Stimulated activated CD8-positive, alpha-beta memory T cell treated with anti-CD3 and anti-CD28 coated beads, Interleukin-4, amount 100 ng/mL, for 4 hours (primary cell): Measurements from ENCODE around the gene HYCC1.

Experiments used
- DNase-seq, 2 donors: peaks; one replicate each; pipeline ENCODE4 v3.0.0-alpha.2; 2020; ENCODE audit warnings: low read depth in 2 of 2, low spot score in 1 of 2

Gene HYCC1

DNA sequence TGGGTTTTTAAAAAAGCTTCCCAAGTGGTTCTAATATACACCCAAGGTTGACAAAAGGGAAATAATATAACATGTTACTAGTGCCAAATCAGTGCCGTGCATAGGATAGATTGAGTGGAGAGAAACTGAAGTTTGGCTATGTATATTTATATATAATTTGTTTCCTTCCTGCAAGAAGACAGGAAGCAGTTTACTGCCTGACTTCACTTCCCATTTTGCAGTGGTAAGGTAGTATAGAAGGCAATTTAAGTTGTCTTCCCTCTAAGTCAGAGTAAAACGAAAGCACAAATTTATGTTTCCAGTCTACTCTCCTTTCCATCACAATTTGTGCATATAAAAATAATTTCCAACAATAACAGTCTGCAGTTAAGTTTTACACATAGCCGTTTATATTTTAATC lies 3.4 kb upstream of the HYCC1 start:
- DNase-seq = no peak

DNA sequence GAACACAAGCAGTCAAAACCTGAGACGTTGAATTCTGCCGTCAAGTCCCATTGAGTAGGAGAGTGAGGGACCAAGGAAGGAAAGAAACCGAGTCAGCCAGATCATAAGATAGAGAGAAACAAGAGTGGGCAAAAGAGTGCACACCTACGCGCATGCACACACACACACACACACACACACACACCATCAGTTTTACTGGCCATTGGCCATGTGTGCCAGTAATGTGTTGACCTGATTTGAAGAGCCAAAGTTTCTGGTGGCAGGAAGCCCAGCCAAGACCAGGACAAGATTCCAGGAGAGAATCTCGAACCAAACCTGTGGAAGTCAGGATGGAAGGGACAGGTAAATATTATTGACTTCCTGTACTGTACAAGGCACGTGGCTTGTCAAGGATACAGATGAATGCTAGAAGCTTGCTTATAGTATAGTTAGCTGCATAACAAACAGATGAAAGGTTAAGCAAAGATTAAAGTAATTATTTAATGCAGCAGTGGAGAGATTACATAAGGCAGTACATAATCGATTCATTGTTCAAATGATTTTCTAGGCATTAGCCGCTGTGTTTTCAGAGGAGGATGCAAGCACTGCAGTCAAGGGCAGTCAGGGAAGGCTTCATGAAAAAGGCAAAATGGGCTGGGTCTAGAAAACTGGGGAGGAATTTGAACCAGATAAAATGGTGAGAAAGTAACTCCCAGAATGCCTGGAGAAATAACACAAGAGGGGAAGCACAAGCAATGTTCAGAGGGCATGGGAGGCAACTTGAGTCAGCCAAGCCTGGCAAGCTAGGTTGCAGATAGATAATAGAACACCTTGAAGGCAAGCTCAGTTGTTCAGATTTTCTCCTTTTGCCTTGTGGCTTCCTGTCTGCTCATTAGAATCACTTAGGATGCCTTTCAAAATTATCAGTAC lies 2.7 kb upstream of the HYCC1 start:
- no peak for DNase-seq

DNA sequence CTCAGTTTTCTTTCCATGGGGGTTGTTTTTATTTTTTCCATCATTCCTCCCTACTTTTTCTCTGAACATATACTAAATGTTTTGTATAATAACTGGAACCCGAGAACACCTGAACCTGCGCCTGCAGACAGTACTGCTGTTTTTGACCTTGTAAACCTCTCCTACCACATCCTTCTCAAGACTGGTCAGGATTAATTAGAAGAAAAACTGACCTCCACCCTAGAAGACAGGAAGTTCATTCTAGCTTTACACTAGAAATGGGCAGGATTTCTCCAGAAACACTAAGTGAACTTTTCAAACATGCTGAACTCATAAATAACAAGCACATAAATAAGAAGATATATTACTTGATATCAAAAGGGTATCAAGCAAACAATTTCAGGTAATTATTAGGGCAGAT lies 751 bp upstream of the HYCC1 start:
- no peak for DNase-seq

DNA sequence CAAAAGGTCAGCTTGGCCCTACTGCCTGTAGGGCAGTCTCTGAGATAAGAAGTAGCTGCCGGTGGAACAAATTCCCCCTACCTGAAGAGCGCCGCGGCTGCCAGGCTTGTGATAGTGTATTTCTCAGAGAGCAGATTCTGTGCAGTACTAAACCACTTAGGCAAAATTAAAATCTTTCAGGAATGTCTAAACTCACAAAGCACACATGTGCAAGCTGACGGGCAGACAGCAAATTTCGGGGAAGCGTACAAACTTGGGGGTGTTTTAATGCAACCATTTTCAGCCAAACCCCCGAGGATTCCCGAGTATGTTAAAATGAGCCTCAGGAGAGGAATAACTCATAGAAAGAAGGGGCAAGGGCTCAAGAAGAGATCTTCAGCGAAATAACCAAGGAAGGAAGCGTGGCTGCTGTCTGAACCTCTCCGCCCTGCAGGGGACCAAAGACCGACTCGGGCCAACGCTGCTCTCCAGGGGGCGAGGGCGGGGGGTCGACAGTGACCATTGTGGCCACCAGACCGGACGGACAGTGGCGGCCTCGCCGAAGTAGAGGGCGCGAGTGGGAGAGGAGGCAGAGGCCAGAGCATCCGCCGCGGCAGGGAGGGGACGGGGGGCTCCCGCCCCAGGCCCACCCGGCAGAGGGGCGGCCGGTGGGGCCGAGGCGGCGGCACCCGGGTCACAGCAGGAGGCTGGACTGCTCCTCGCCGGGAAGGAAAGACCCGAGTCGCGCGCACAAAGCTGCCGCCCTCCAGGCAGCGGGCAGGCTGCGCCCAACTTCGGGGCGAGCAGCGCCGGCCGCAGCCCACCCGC lies 819 bp downstream of the HYCC1 start:
- no peak for DNase-seq

DNA sequence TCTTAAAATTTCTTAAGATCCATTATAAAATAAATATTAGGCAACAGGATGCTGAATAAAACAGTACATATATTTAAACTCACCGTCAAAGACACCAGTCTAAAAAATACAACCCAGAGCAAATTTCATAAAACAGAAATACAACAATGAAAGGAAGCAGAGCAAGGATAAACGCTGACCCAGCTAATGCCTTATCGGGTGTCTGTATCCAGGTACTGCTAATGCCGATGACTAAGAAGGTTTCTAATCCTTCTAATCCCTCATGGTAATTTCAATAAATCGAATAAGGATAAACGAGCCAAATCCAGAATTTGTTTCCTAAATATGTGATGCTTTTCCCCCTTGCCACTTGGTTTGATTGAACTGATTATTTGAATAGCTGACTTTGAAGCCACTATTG lies 1.7 kb downstream of the HYCC1 start:
- DNase-seq = no peak

DNA sequence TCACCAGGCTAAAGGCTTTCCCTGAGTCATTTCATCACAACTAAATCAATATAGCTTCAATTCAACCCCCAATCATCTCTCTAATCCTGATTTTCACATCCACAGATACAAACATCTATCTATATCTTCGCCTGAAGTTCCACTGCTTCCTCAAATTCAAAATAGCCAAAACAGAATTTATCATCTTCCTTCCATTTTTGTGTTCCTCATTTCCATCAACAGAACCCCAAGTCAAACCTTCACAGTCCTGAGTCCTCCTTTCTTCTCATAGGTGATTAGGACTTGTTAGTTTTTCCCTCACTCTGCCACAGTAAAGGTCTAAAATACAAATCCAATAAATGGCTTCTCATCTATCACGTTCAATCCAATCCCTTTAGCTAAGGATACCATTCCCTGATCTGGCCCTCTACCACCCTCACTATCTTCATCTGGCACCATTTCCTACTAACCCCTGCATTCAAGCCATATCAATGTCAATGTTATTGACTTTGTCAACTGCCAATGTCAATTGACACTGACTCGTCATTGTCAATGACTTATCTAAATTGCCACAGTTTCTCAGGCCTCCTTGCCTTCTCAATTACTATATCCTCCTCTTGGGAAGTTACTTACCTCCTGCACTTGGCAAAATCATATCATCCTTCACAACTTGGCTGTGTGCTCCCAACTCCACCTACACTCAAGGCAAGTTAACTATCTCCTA lies 2.6 kb downstream of the HYCC1 start:
- DNase-seq = no peak

DNA sequence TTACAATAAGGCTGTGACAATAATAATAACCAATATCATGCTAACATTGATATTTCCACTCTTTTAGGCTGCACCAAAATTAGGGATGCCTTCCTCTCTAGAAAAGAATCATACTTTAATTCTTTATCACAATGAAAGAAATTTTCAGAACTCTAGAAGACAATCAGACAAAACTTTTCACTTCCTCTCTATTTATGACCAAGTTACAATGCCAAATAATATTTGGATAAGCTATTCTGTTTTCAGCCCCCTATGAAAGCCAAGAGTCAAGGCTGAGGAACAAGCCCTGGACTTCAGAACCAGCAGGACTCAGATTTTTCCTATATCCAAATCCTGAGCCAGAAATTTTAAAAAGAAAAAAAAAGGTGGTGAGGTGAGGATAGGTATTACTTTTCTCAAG lies 4.6 kb downstream of the HYCC1 start:
- DNase-seq = no peak

DNA sequence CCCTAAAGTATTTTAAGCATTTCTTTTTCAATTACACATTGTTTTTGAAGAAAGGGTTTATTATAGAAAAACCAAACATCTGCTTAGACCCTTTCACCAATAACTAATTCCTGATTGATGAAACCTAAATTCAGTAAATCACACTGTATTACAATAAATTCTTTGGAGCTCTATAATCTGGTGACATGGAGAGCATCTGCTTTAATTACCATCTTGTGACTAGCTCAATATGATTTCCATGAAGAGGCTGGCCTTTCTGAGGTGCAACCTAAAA lies 9.7 kb downstream of the HYCC1 start:
- DNase-seq = no peak

DNA sequence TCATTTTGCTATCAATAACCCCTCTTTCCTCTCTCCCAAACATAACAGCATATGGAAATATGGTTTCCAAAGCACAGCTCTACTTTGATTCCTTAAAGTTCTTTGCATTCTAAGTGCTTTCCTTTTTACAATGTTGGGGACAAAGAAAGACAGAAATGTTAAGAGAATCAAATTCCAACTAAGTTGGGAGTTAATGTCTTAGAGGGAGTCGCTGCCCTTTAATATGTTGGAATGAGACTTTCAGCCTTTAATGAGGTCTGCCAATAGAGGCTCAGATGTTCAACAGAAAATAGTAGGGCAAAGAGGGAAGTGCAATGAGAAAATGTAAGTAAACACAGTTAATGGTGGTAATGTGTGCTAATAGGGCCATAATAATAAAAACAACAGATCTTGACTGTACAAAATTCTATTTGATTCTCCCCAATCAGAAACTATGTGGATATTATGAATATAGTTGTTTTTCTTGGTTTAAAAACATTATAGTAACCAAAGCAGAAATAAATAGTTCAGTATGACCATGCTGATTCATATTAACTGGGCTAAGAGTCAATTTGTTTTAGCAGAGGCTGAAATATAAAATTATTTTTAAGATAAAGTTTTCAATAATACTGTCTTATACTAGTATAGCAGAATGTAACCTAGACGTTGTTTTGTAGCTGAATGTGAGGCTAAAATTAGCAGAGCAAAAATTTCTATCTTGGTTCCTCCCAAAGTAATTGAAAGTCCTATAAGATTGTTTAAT lies 10.3 kb downstream of the HYCC1 start:
- no peak for DNase-seq

DNA sequence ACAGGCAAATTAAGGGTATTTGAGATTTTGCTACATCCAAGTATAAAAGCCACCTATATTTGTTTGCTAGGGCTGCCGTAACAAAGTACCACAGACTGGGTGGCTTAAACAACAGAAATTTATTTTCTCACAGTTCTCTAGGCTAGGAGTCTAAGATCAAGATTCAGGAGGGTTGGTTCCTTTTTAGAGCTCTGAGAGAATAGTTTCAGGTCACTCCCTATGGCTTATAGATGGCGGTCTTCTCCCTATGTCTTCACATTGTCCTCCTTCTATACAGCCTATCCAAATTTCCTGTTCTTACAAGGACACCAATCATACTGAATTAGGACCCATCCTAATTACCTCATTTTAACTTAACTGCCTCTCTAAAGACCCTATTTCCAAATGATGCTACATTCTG lies 11.2 kb downstream of the HYCC1 start:
- no peak for DNase-seq

DNA sequence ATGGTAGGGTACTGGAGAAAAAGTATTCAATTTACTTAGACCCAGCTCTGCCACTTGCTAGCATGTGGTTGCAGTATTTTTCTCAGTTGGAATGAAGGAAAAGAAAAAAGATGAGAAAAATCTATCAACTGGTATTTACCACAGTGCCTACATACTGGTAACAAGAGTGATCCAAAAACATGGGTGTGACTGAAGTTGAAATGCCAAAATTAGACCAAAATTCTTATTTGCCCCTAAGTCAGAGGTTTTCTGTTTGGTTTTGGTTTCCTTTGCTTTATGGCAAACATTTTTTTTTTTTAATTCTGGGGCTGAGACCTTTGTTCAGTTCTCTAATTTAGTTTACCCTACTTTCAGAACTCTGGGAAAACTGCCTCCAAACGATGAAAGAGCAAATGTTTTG lies 12.3 kb downstream of the HYCC1 start:
- DNase-seq = no peak

DNA sequence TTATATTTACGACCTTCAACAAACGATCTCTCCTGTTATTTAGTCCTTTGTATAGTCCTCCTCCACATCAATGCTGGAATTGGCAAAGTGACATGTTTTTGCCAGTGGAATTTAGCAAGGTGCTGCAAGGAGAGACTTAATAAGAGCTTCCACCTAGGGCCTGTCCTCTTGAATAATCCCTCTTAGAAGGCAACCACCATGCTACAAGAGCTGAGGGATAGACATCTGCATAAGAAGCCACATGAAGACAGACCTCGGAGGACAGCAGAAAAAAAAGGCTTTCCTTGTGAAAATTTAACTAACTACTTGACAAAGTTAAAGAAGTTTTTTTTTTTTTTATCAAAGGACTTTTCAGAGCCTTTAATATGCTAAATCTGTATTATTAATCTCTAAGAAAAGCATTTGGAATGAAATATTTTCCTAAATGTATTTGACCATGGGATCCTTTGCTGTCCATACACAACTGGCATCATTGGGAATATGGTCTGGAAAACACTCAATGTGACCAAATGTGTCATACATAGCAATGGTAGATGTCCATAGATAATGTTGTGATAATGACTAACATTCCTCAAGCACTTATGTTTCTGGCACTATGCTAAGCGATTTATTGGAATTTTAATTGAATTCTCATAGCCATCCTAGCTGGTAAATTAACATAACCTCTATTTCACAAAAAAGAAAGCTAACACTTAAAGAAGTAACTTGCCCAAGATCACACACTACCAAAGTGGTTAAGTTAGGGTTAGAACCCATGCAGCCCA lies 13.2 kb downstream of the HYCC1 start:
- DNase-seq = no peak

DNA sequence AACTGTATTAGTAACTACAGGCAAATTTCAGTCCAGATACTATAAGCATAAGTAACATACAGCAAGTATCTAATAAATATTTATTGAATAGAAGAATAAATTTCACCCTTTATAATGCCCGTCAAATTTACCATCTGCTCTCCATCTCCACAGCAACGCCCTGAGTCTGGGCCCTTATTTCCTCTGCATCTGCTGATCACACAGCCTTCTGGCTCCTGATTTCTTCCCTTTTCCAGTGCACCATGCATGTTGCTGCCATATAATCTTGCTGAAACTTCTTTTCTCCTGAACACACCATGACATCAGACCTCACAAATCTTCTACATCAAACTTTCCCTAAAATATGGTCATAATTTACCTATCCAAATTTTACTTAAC lies 15.4 kb downstream of the HYCC1 start:
- no peak for DNase-seq

DNA sequence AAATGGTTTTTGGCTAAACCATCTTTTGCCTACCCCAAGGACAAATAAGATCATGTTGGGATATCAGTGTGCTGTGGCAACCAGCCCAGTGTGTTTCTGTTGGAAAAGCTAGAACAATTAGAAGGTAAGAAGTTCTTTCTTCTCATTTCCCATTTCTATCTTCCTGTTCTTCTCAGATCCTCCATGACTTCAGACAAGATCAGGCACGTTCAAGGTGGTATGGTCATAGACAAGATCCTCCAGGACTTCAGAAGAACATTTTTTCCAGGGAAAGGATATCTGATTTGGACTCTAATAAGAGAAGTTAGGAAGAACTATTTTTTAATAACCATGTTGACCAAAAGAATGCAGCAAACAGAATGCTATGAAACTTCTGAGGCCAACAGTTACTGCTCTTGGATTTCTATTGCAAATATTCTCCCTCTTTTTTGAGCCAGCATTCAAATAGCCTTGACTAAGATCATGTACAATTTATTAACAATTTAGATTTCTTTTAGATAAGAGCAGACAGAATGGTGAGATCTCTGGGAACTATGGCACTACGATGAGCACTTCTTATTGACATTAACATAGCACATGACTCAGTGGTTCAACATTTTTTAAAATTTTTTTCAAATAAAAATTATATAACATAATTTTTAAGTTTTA lies 15.9 kb downstream of the HYCC1 start:
- no peak for DNase-seq

DNA sequence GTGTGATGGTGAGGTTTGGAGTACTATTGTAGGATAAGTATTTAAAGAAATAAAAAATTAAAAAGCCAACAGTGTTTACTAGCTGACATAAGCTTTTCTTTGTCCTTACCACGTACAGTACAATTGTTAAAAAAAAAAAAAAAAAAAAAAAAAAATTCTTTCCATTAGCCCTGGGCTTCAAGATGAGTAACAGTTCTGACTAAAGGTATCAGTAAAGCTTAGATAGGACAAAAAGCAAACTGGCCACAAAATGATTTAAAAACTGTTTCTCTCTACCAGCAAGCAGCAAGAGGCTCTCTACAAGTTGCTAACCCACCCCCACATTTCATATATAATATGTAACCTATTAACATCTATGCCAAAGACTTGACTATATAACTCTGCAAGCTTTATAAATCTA lies 17.5 kb downstream of the HYCC1 start:
- DNase-seq = no peak

DNA sequence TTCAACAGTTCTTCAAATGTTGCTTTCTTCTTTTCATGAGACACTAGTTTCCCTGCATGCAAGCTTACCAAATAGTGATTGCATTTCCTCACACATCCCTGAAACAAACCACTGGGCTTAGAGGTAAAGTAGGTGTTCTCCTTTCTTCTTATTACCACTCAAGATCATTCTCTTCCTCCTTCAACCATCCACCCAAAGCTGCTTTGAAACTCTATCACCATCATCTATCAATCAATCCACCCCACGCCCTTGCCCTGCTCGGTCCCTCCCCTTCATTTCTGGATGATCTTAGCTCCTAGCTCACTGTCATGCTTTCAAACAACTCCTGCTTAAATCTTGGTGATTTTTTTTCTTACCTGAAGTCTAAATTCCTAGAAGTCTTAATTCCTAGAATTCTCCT lies 18.9 kb downstream of the HYCC1 start:
- DNase-seq = no peak

DNA sequence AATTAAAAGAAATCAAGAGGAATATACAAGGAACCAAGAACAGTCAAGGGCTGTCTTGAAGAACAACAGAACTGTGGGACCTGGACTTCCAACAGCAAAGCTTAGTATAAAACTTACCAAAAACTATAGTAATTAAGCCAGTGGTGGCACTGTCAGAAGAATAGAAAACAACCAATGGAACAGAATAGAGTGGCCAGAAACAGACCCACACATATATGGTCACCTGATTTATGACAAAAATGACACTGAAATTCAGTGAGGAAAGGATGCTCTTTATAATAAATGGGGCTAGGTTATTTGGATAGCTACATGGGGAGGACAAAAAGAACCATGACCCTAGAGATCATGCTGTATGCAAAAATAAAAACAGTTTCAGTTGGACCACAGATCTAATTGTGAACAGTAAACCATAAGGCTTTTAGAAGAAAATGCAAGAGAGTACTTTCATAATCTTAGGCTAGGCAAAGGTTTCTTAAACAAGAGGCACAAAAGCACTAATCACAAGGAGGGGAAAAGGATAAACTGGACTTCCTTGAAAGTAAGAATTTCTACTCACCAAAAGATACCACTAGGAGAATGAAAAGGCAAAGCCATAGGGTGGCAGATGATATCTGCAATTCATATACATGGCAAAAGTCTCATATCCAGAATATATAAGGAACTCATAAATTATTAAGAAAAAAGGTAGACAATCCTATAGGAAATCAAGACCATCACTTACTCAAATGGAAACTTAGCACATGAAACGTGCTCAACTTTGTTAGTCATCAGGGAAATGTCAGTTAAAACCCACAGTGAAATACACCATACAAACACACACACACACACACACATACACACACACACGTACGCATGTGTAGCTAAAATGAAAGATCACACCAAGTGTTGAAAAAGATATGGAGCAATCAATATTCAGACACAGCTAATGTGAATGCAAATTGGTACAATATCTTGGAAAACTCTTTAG lies 20.8 kb downstream of the HYCC1 start:
- no peak for DNase-seq

DNA sequence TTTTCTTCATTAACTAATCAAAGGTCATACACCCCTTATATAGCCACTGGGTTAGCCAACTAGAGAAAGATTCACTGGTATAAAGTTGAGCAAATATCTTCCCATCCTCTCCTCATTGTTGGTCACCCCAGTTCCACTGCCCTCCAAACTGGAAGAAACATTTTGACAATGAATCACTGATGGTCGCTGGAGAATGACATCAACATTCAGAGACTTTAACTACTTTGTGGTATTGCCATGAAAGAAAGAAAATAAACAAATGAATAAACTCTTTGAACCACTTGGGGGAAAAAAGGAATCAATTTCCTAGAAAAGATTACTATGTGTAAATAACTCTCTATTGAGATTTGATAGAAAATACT lies 23.4 kb downstream of the HYCC1 start:
- no peak for DNase-seq
